HG03460 (cell line): Measurements from ENCODE around the gene ITGA2B.

Experiments used
- ATAC-seq: cut with Tn5 transposase; IDR thresholded peaks from one replicate; pipeline ENCODE4 v1.9.1; 2021; ENCODE audit not compliant: unreplicated experiment

ITGA2B gene

GRCh38 chr17:44389281-44389680 is at the start of gene ITGA2B:
Gene ITGA2B, minus strand, starts transcription at chr17:44389649. Its CDS starts 176 bp downstream, at chr17:44389473.
- no peak for ATAC-seq

- ATAC-seq, result no peak
Observed at GRCh38 chr17:44439168-44439567, 49.7 kb upstream of the ITGA2B start.

DNA sequence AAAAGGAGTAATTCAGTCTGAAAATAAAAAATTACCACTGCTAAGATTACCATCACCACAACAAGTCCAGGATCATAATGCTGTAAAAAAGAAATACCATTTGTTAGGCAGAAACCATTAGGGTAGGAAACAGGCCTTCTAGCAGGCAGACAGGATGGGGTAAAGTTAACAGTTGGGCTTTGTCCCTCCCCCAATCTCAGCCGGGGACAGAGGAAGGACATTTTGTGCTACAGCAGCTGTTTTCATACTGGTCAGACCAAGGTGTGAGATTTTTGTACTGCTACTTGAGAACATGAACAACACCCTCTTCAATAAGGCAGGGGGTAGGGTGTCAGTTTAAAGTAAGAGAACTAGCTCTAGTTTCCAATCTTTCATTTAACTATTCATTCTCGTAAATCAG is 49.2 kb upstream of the ITGA2B start:
- no peak for ATAC-seq

GRCh38 chr17:44436336-44436735 is 46.9 kb upstream of the ITGA2B start:
- ATAC-seq, result no peak

- ATAC-seq, result no peak
Observed at GRCh38 chr17:44432254-44433157, 43.1 kb upstream of the ITGA2B start.

DNA sequence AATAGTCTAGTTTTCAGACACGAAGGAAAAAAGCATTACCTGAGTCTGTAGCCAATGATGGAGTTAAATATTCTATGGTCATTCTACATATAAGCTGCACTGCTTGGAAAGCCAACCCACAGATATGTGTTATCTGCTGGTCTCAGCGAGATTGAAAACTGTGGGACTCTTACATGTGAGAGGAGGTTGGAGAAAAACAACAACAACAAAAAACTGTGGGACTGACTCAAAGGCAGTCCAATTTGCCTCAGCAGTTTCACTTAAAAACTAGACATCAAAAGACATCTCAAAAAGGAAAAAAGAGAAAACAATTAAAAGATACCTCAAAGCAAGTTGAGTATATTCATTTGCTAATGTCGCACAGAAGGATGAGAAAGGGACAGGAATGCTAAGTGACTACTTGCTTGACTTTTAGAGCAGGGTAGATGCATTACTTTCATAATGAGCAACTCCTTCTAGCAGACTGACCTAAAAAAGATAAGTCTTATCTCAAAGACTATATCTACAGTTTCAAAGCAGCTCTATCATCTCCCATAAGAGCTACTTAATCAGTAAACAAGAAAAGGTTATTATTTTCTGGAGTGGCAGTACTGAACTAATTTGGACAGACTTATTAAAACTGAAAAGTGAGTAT is 35.5 kb upstream of the ITGA2B start:
- ATAC-seq, result no peak

DNA sequence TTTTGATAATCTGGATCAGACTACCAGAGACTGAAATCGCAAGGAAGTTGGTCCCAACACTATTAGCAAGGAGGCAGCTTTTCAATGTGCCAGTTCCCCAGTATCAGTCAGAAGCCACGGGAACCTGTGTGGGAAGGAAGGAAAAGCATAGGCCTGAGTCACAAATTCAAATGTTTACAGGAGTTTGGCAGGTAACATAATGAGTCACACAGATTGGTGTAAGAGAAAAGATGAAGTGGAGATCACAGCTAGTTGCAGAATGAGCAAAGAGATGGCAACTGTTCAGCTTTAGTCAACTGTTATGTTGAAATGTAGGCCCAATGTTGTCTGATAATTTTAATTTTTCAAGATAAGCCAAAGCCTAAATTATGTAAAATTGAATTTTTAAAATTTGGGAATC is 28.1 kb upstream of the ITGA2B start:
- ATAC-seq, result no peak

- ATAC-seq, result no peak
Observed at GRCh38 chr17:44416558-44417289, 27.3 kb upstream of the ITGA2B start.

DNA sequence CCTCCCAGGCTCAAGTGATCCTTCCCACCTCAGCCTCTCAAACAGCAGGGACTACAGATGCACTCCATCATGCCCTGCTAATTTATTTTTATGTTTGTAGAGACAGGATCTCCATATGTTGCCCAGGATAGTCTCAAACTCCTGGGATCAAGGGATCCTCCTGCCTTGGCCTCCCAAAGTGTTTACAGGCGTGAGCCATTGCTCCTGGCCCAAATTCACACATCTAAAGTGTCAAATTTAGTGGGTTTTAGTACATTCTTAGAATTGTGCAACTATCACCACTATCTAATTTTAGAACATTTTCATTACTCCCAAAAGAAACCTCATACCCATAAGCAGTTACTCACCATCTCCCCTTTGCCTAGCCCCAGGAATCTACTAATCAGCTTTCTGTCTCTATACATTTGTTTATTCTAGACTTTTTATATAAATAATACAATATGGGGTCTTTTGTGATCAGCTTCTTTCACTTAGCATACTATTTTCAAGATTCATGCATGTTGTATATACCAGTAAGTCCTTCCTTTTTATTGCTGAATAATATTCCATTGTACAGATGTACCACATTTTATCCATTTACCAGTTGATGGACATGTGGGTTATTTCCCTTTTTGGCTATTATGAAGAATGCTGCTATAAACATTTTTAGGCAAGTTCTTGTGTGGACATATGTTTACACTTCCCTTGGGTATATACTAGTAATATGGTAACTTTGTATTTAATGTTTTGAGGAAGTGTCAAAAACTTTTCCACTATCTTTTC is 25.1 kb upstream of the ITGA2B start:
- ATAC-seq, result no peak

DNA sequence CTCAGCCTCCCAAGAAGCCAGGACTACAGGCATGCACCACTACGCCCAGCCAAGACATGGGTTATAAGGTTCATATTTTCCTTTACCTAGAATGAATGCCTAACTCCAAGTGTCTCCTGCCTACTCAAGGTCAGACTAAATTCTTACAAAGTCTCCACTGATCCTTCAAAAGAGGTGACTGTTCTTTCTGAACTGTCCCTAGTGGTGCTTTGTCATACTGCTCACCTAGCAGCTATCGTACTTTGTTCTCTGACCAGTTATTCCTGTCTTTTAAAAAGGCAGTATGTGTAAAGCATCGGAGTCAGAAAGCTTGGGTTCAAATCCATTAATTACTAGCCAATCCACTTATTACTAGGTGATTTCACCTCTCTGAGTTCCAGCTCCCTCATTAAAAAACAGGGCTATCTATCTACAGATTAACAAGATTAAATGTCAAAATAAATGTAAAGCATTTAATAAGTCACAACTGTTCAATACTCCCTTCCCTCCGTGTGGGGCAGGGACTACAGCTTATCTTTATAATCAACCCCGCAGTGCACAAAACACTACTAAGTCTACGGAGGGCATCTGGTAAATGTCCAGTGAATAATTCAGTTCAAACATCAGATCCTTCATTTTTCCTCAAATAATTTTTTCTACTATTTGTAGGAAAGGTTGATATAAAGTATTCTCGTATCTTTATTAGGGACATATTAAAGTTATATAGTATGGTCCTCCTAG is 20.0 kb upstream of the ITGA2B start:
- ATAC-seq, result no peak

DNA sequence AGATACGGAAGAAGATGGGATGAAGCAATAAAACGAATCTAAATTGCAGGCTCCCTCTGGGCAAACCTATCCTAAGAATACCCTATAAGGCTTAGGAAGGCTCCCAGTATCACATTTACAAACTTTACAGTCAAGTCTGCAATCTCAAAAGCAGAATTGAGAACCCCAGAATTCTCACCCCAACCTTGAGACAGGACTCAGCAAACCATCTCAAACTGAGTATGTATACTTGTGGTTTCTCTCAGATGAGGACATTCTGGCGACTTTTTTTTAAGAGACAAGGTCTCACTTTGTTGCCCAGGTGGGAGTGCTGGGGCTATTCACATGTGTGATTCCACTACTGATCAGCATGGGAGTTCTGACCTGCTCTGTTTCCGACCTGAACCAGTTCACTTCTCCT is 19.3 kb upstream of the ITGA2B start:
- no peak for ATAC-seq

DNA sequence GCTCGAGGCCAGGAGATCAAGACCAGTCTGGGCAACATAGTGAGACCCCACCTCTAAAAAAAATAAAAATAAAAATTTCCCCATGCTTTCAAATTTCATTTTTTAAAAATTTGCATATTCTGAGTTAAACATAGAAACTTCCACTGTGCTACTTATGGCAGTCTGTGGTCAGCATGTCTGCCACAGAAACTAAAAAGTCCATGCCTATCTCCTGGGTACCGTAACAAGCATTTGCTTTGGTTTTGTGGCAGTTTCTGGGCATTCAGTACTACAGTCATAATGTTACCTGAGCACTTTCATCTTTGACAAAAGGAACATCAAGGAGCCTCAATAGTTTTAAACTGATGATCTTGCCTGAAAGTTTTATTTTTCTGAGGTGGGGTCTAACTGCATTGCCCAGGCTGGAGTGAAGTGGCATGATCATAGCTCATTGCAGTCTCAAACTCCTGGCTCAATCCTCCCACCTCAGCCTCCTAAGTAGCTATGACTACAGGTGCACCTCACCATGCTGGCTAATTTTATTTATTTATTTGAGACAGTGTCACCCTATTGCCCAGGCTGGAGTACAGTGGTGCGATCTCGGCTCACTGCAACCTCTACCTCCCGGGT is 13.2 kb upstream of the ITGA2B start:
- ATAC-seq, result no peak

- no peak for ATAC-seq
Observed at GRCh38 chr17:44400226-44400847, 10.9 kb upstream of the ITGA2B start.

- ATAC-seq, result no peak
Observed at GRCh38 chr17:44398692-44399691, 9.5 kb upstream of the ITGA2B start.

DNA sequence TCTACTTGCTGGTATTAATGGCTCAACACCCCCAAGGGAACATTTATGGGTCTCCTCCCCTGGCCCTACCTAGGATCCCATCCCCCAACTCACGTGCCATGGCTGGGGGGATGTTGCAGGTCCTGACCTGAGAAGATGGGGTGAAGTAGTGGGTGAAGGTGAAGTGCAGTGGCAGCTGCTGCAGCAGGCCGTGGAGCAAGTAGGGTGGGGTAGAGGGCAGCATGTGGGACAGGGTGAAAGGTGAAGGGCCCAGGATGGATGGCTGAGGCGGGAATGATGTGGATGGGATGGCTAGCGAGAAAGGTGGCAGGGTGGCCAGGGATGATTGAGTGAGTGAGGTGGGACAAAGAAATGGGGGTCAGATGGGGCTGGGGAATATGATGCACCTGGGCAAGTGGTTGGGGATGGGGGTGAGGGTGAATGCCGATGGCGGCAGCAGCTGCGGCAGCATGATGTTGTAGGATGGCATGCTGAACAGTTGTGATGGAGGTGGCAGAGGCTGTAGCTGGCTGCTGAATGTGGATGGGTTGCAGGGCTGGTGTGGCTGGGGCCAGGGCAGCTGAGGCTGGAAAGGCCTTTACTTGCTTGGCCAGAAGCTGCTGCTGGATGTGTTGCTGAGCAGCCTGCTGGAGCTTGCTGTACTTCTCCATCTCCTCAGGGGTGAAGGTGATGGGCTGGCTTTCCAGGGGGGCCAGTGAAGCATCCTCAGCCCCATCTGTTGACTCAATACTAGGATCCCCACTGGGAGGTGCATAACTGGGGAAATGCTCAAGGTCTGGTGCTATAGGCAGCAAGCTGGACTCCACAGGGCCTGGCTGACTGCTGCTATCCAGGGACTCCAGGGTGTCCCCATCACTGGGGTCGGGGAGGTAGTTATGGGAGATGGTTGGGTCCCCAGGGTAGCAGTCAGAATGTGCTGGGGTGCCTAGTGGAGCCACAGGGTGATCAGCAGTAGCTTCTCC is 8.3 kb upstream of the ITGA2B start:
- ATAC-seq, result no peak

- no peak for ATAC-seq
Observed at GRCh38 chr17:44396946-44397345, 7.5 kb upstream of the ITGA2B start.

GRCh38 chr17:44394833-44395232 is 5.4 kb upstream of the ITGA2B start:
- ATAC-seq, result no peak
